ENCODE data around the gene ERN1.

Gene ERN1

DNA sequence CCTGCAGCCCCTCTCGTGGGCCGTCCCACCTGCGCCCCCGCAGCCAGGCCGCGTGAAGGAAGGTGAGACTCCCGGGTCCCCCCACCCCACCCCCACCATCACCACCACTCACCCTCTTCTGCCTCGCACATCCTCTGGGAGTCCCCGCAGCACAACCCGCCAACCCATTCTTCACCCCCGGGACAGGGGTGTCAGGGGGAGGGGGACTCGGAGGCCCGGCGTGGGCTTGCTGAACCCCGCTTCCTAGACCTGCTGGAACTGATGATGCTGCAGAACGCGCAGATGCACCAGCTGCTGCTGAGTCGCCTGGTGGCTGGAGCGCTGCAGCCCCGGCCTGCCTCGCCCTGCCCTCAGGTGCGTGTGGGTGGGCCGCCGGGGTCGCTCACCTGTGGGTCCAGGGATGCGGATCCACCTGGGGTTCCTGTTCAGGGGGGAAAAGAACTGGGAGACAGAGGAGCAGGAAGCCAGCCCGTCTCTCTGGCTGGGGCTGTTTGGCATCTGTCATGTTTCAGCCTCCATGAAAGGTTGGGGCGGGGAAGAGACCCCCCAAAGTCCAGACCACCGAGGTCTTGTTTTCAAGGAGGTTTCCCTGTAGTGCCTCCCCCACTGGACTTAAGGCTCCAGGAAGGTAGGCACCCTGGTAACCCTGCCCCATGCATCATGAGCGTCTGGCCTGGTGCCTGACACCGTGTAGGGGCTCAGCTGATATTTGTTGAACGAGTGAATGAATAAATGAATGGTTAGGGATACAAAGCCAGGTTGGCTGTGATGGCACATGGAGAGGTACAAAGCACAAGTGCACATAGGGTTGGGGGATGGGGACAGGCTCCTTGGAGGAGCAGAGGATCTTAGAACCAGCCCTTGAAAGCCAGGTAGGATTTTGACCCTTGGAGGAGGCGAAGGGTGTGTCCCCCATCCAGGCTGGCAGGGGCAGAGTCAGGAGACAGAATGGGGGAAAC, 130.9 kb downstream of the ERN1 start:
- H2BK12ac ChIP-seq (ENCODE audit: low read length) = no peak overlapping the region
- no peak overlapping the region for H3K9ac ChIP-seq (ENCODE audit: low read length)
- H3K4me1 ChIP-seq (ENCODE audit: control insufficient read depth in 1 of 2, insufficient read depth in 2 of 2, low read length in 2 of 2) = peaks cover 8 to 12% of the 10 kb centered on the region in 2 experiments
- no peak overlapping the region for H3K23ac ChIP-seq (ENCODE audit: low read length)
- H3K27me3 ChIP-seq (ENCODE audit: insufficient read depth, low read length) = no peaks in the 10 kb centered on the region
- peaks cover 6% of the 10 kb centered on the region for H3K9me3 ChIP-seq (ENCODE audit: insufficient read depth, low read depth, low read length)
- no peak overlapping the region for H3K18ac ChIP-seq (ENCODE audit: low read length)
- no peak overlapping the region for H3K4ac ChIP-seq (ENCODE audit: low read depth, low read length)
- DNase-seq = no peak
- no peak overlapping the region for H2BK5ac ChIP-seq (ENCODE audit: low read depth, low read length, poor library complexity)
- no peak overlapping the region for H2BK120ac ChIP-seq (ENCODE audit: insufficient read depth, low read length, poor library complexity)
- peaks cover 2% of the 10 kb centered on the region for H3K79me1 ChIP-seq (ENCODE audit: low read length)
- H4K12ac ChIP-seq (ENCODE audit: low read depth, low read length) = no peak overlapping the region
- no peak overlapping the region for H2AFZ ChIP-seq (ENCODE audit: insufficient read depth, low read length, poor library complexity)
- H3K36me3 ChIP-seq (ENCODE audit: control insufficient read depth in 1 of 2, insufficient read depth in 2 of 2, low read length in 2 of 2) = no peaks in the 10 kb centered on the region
- H3K4me3 ChIP-seq (ENCODE audit: low read depth, low read length) = peak overlapping the region; percentile 66
- H3K4me2 ChIP-seq (ENCODE audit: low read length) = peak overlapping the region; percentile 65
- no peak overlapping the region for H3K27ac ChIP-seq (ENCODE audit: low read depth, low read length)
- WGBS (ENCODE audit: extremely low coverage, insufficient coverage, insufficient read length) = no CpG with 5 or more reads among the region's 33 CpGs
- no peak overlapping the region for H4K8ac ChIP-seq (ENCODE audit: low read depth, low read length)
- H3K79me2 ChIP-seq (ENCODE audit: control insufficient read depth, insufficient read depth, low read length, poor library complexity) = no peaks in the 10 kb centered on the region
- no peak overlapping the region for H4K91ac ChIP-seq (ENCODE audit: low read depth, low read length)
- H2AK5ac ChIP-seq (ENCODE audit: low read length) = no peak overlapping the region
- no peak overlapping the region for H3K14ac ChIP-seq (ENCODE audit: low read length)

DNA sequence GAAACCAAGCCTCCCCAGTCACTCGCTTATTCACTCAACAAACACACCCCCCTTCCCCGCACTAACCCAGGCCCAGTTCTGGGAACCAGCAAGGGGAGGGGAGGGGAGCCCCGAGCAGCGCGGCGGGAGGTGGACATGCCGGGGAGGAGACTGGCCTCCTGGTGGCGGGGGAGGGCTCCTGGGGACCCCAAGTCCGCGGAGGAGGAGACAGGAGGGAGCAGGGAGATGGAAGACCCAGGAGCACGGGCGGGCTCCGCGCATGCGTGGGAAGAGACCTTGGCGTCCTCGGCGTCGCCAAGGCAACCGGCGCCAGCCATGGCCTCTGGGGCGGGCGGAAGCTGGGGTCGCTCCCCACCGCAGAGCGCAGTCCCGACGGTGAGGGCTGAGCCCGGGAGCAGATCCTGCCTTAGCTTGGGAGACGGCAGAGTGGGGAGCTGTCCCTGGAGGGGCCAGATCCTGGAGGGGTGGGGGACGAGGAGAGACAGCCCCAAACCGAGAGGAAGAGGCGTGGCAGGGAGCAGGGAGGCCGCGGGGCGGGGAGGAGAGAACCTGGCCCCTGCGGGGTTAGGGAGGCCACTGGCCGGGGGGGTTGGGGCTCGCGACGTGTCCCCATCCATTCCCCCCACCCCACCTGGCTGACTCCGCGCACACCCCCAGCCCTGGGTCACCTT, 131.8 kb downstream of the ERN1 start, which contains the start of gene PRR29:
Gene PRR29, plus strand, starts transcription at position 302 of the 671 bp plus-strand sequence. Its CDS starts 14 bp downstream, at position 316.
- Histone ChIP-seq H3K9ac (ENCODE audit: low read length) (no peak within 1 kb of the TSS), H3K4ac (ENCODE audit: low read depth, low read length) (no peak within 1 kb of the TSS), H3K27me3 (ENCODE audit: insufficient read depth, low read length) (no peaks in the 10 kb centered on the region), H2AK5ac (ENCODE audit: low read length) (no peak within 1 kb of the TSS), H3K4me2 (ENCODE audit: low read length) (peak within 1 kb of the TSS; percentile 65), H2BK12ac (ENCODE audit: low read length) (peak within 1 kb of the TSS; percentile 65), H4K91ac (ENCODE audit: low read depth, low read length) (peak within 1 kb of the TSS; percentile 36), H3K79me1 (ENCODE audit: low read length) (peaks cover 2% of the 10 kb centered on the region), H3K4me3 (ENCODE audit: low read depth, low read length) (peak within 1 kb of the TSS; percentile 66), H3K18ac (ENCODE audit: low read length) (peak within 1 kb of the TSS; percentile 76), H2BK120ac (ENCODE audit: insufficient read depth, low read length, poor library complexity) (peak within 1 kb of the TSS; percentile 64), H2BK5ac (ENCODE audit: low read depth, low read length, poor library complexity) (no peak within 1 kb of the TSS), H3K36me3 (ENCODE audit: control insufficient read depth in 1 of 2, insufficient read depth in 2 of 2, low read length in 2 of 2) (no peaks in the 10 kb centered on the region), H3K9me3 (ENCODE audit: insufficient read depth, low read depth, low read length) (peaks cover 9% of the 10 kb centered on the region), H2AFZ (ENCODE audit: insufficient read depth, low read length, poor library complexity) (peak within 1 kb of the TSS; percentile 95), H4K8ac (ENCODE audit: low read depth, low read length) (peak within 1 kb of the TSS; percentile 72), H3K23ac (ENCODE audit: low read length) (no peak within 1 kb of the TSS), H3K79me2 (ENCODE audit: control insufficient read depth, insufficient read depth, low read length, poor library complexity) (no peaks in the 10 kb centered on the region), H3K27ac (ENCODE audit: low read depth, low read length) (no peak within 1 kb of the TSS), H4K12ac (ENCODE audit: low read depth, low read length) (peak within 1 kb of the TSS; percentile 32), H3K14ac (ENCODE audit: low read length) (peak within 1 kb of the TSS; percentile 42), H3K4me1 (ENCODE audit: control insufficient read depth in 1 of 2, insufficient read depth in 2 of 2, low read length in 2 of 2) (peaks cover 8 to 12% of the 10 kb centered on the region in 2 experiments)
- WGBS (ENCODE audit: extremely low coverage, insufficient coverage, insufficient read length) = no CpG with 5 or more reads among the region's 43 CpGs
- DNase-seq = peak; percentile 44 to 76

DNA sequence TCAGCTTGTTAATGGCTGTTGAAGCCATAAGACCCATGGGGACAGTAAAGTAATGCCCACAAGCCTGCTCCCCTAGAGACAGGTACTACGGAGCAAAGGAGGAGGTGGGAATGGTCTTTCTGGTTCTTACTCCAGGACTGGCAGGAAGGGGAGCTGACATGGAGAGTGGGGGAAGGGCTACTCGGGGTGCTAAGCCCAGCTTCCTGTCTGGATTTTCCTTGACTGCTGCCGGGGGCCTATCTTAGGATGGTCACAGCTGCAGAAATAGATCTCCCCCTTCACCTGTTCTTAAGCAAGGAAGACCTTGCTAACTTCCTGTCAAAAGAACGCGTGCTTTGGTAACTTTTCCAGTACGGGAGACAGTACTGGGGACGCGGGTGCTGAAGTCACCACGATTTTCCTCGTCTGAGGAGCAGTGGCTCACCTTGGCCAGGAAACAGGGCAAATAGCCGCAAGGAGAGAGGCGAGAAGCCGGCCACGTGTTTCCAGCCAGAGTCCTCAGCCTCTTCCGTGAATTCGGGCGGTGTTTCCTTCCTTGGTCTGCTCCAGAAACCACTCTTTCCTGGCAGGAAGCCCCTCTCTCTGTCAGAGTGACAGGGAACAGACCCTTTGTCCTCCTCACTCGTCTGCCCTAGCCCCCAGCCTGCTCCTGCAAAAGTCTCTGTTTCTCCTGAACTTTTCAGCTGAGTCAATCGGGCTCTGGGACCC, 132.4 kb downstream of the ERN1 start:
- DNase-seq = no peak
- Histone ChIP-seq H4K12ac (ENCODE audit: low read depth, low read length) (no peak overlapping the region), H3K4me2 (ENCODE audit: low read length) (peak overlapping the region; percentile 65), H2BK120ac (ENCODE audit: insufficient read depth, low read length, poor library complexity) (no peak overlapping the region), H3K23ac (ENCODE audit: low read length) (no peak overlapping the region), H3K4me3 (ENCODE audit: low read depth, low read length) (no peak overlapping the region), H3K14ac (ENCODE audit: low read length) (no peak overlapping the region), H3K4ac (ENCODE audit: low read depth, low read length) (no peak overlapping the region), H3K4me1 (ENCODE audit: control insufficient read depth in 1 of 2, insufficient read depth in 2 of 2, low read length in 2 of 2) (peaks cover 8 to 12% of the 10 kb centered on the region in 2 experiments), H3K9me3 (ENCODE audit: insufficient read depth, low read depth, low read length) (peaks cover 9% of the 10 kb centered on the region), H3K18ac (ENCODE audit: low read length) (no peak overlapping the region), H2AFZ (ENCODE audit: insufficient read depth, low read length, poor library complexity) (peak overlapping the region; percentile 95), H2AK5ac (ENCODE audit: low read length) (no peak overlapping the region), H3K79me1 (ENCODE audit: low read length) (peaks cover 2% of the 10 kb centered on the region), H3K9ac (ENCODE audit: low read length) (no peak overlapping the region), H4K91ac (ENCODE audit: low read depth, low read length) (no peak overlapping the region), H3K27ac (ENCODE audit: low read depth, low read length) (no peak overlapping the region), H2BK5ac (ENCODE audit: low read depth, low read length, poor library complexity) (no peak overlapping the region), H2BK12ac (ENCODE audit: low read length) (no peak overlapping the region), H3K27me3 (ENCODE audit: insufficient read depth, low read length) (no peaks in the 10 kb centered on the region), H4K8ac (ENCODE audit: low read depth, low read length) (peak overlapping the region; percentile 72), H3K79me2 (ENCODE audit: control insufficient read depth, insufficient read depth, low read length, poor library complexity) (no peaks in the 10 kb centered on the region), H3K36me3 (ENCODE audit: control insufficient read depth in 1 of 2, insufficient read depth in 2 of 2, low read length in 2 of 2) (no peaks in the 10 kb centered on the region)
- WGBS (ENCODE audit: extremely low coverage, insufficient coverage, insufficient read length) = no CpG with 5 or more reads among the region's 19 CpGs
